ENCODE measurements around the gene TNFAIP3.
"Not testable (repeated sequence)": the region's sequence is repeated elsewhere in the genome, so short reads cannot be mapped to it uniquely, and the experiment has no call there.

GRCh38 chr6:137886226-137886625, 19.2 kb downstream of the TNFAIP3 start:
- not testable (repeated sequence) for TF ChIP-seq POLR2AphosphoS5 (IDR thresholded peaks at IDR 0.05); CTCF (IDR thresholded peaks at IDR 0.05); POLR2A (IDR thresholded peaks at IDR 0.05; ENCODE audit: low read depth); EP300 (IDR thresholded peaks at IDR 0.05)

Data from esophagus muscularis mucosa (tissue), 4 donors.